HUES48 (cell line): ENCODE measurements around the gene TRPV2.
"Not testable (repeated sequence)": the region's sequence is repeated elsewhere in the genome, so short reads cannot be mapped to it uniquely, and the experiment has no call there.

Source experiments
- H3K27ac ChIP-seq: one replicate; pipeline ENCODE4 v1.7.0; 2013; ENCODE audit warnings: low read depth, low read length, inconsistent platforms
- H3K27me3 ChIP-seq: 2 replicates; pipeline ENCODE4 v1.6.1; 2013; ENCODE audit warnings: mild to moderate bottlenecking, low read length; ENCODE audit not compliant: control insufficient read depth, insufficient read depth
- H3K36me3 ChIP-seq: 2 replicates; pipeline ENCODE4 v1.6.1; 2013; ENCODE audit warnings: low read length; ENCODE audit not compliant: control insufficient read depth, insufficient read depth
- H3K4me1 ChIP-seq: 2 replicates; pipeline ENCODE4 v1.6.1; 2013; ENCODE audit warnings: mild to moderate bottlenecking, low read length; ENCODE audit not compliant: control insufficient read depth, insufficient read depth
- H3K4me3 ChIP-seq: 2 replicates; pipeline ENCODE4 v1.5.1; 2013; ENCODE audit warnings: mild to moderate bottlenecking, low read depth, low read length
- H3K9ac ChIP-seq: 2 replicates; pipeline ENCODE4 v1.6.1; 2013; ENCODE audit warnings: mild to moderate bottlenecking, low read depth, low read length, moderate library complexity
- H3K9me3 ChIP-seq: 2 replicates; pipeline ENCODE4 v1.6.1; 2013; ENCODE audit warnings: low read length; ENCODE audit not compliant: control insufficient read depth, insufficient read depth

Gene TRPV2

DNA sequence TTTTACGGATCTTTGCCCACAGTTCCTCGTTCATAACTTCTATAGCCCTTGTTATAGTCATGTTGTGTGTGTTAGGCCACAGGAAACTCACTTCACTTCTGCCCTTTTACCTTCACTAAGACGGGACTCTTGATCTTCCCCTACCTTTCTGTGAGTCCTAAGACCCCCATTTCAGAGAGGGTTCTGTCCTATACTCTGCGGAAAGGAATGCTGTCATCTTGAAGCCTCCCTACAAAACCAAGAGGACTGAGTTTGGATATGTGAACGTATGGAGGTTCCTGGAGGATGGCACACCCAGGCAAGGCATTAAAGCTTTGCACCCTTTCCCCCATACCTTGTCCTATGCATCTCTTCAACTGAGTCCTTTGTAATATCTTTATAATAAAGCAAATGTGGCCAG, 30.8 kb upstream of the TRPV2 start:
- H3K4me1 ChIP-seq, result 0 out of 2 replicates have a peak, but pooled peaks cover 7% of the 10 kb centered on the region
- H3K9me3 ChIP-seq, result no peaks in the 10 kb centered on the region
- H3K9ac ChIP-seq, result no peak overlapping the region
- peaks cover 22% of the 10 kb centered on the region for H3K36me3 ChIP-seq
- H3K27me3 ChIP-seq, result no peaks in the 10 kb centered on the region
- H3K4me3 ChIP-seq, result no peak overlapping the region
- no peak overlapping the region for H3K27ac ChIP-seq

DNA sequence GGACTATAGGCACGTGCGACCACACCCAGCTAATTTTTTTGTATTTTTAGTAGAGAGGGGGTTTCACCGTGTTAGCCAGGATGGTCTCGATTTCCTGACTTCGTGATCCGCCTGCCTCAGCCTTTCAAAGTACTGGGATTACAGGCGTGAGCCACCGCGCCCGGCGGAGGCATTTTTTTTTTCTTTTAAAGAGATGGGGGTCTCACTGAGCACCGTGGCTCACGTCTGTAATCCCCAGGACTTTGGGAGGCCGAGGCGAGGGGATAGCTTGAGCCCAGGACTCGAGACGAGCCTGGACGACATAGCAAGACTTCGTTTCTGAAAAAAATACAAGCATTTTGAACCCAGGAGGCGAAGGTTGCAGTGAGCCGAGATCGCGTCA, 29.3 kb upstream of the TRPV2 start:
- H3K9me3 ChIP-seq, H3K4me1 ChIP-seq, H3K27me3 ChIP-seq: not testable (repeated sequence)
- Histone ChIP-seq H3K9ac (0 out of 2 replicates have a peak overlapping the region, but pooled peaks have one; percentile 53), H3K27ac (peak overlapping the region; percentile 95), H3K36me3 (peaks cover 22% of the 10 kb centered on the region), H3K4me3 (peak overlapping the region; percentile 64)

DNA sequence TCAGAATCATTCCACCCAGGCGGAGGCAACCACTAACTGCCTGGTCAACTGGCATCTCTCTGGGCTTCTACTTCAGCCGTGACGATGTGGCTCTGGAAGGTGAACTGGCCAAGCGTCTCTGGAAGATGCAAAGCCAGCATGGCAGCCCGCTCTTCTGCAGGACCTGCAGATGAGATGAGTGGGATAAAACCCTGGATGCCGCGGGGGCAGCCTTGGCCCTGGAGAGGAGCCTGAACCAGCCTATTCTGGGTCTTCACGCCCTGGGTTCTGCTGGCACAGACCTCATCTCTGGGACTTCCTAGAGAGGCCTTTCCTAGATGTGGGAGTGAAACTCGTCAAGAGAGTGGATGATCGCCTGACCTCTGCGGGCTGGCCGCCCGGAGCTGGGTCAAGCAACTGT, 23.9 kb upstream of the TRPV2 start:
- Histone ChIP-seq H3K27me3 (no peaks in the 10 kb centered on the region), H3K9ac (no peak overlapping the region), H3K27ac (no peak overlapping the region), H3K4me3 (no peak overlapping the region), H3K4me1 (0 out of 2 replicates have a peak, but pooled peaks cover 4% of the 10 kb centered on the region), H3K36me3 (no peaks in the 10 kb centered on the region), H3K9me3 (no peaks in the 10 kb centered on the region)

- H3K4me1 ChIP-seq, H3K4me3 ChIP-seq, H3K9ac ChIP-seq, H3K27me3 ChIP-seq, H3K27ac ChIP-seq, H3K9me3 ChIP-seq, H3K36me3 ChIP-seq: not testable (repeated sequence)
Measured at GRCh38 chr17:16392491-16392890, 22.9 kb upstream of the TRPV2 start.

DNA sequence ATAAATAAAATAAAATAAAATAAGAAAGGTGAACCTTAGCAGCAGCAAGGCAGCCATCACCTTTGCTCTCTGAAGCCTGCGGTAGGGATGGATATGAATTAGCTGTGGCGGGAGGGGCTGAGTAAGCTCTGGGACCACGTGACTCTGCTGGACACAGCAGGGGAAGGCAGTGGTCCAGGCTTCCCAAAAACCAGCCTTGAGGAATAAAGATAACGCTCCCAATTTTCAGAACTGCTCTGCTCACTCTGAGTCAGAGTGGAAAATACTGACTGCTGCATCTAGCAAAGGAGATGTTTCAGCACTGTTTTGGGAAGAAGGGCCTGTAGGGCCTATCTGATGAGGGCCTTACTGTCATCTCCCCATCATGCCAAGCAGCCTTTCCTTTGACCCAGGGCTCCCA, 19.5 kb upstream of the TRPV2 start:
- H3K9ac ChIP-seq, H3K9me3 ChIP-seq, H3K27ac ChIP-seq: not testable (repeated sequence)

DNA sequence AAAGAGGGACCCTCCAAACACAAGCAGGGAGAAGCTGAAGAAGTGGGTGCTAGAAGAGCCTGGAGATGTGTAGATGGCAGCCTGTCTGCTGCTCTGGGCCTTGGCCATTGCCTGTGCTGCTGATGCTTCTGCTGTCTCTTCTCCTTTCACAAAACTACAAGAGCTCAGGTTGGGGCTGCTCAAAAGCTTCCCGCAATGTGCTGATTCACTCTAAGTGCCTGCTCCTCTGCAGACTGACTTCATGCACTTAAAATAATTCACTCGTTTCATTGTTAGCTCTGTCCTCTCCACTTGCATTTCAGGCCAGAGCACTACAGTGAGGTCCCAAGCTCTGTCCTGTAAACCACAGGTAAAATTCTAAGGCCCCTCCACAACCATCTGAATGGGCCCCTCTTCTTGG, 18.7 kb upstream of the TRPV2 start:
- not testable (repeated sequence) for H3K9ac ChIP-seq, H3K36me3 ChIP-seq, H3K4me1 ChIP-seq, H3K9me3 ChIP-seq, H3K27ac ChIP-seq, H3K27me3 ChIP-seq, H3K4me3 ChIP-seq

More for the DNA sequence above, 19.5 kb upstream of the TRPV2 start:
- H3K4me1 ChIP-seq, H3K4me3 ChIP-seq, H3K36me3 ChIP-seq, H3K27me3 ChIP-seq: not testable (repeated sequence)

GRCh38 chr17:16398270-16399267, 16.8 kb upstream of the TRPV2 start:
- Histone ChIP-seq H3K9me3 (no peaks in the 10 kb centered on the region), H3K4me3 (no peak overlapping the region), H3K9ac (no peak overlapping the region), H3K4me1 (peaks cover 7% of the 10 kb centered on the region), H3K27ac (no peak overlapping the region), H3K36me3 (no peaks in the 10 kb centered on the region), H3K27me3 (no peaks in the 10 kb centered on the region)

DNA sequence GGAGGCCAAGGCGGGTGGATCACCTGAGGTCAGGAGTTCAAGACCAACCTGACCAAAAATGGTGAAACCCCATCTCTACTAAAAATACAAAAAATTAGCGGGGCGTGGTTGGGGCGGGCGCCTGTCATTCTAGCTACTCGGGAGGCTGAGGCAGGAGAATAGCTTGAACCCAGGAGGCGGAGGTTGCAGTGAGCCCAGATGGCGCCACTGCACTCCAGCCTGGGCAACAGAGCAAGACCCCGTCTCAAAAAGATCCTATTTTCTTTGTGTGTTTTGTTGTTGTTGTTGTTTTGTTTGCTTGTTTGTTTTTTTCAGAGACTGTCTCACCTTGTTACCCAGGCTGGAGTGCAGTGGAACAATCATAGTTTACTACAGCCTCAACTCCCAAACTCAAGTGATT, 11.5 kb upstream of the TRPV2 start:
- not testable (repeated sequence) for H3K36me3 ChIP-seq, H3K4me1 ChIP-seq, H3K27me3 ChIP-seq, H3K4me3 ChIP-seq, H3K9me3 ChIP-seq, H3K9ac ChIP-seq, H3K27ac ChIP-seq

GRCh38 chr17:16406742-16407674, 8.4 kb upstream of the TRPV2 start:
- peak overlapping the region; percentile 69 for H3K9ac ChIP-seq
- no peaks in the 10 kb centered on the region for H3K9me3 ChIP-seq
- no peaks in the 10 kb centered on the region for H3K27me3 ChIP-seq
- H3K4me3 ChIP-seq, result peak overlapping the region; percentile 81
- H3K36me3 ChIP-seq, result no peaks in the 10 kb centered on the region
- H3K27ac ChIP-seq, result peak overlapping the region; percentile 69
- H3K4me1 ChIP-seq, result peaks cover 5% of the 10 kb centered on the region

DNA sequence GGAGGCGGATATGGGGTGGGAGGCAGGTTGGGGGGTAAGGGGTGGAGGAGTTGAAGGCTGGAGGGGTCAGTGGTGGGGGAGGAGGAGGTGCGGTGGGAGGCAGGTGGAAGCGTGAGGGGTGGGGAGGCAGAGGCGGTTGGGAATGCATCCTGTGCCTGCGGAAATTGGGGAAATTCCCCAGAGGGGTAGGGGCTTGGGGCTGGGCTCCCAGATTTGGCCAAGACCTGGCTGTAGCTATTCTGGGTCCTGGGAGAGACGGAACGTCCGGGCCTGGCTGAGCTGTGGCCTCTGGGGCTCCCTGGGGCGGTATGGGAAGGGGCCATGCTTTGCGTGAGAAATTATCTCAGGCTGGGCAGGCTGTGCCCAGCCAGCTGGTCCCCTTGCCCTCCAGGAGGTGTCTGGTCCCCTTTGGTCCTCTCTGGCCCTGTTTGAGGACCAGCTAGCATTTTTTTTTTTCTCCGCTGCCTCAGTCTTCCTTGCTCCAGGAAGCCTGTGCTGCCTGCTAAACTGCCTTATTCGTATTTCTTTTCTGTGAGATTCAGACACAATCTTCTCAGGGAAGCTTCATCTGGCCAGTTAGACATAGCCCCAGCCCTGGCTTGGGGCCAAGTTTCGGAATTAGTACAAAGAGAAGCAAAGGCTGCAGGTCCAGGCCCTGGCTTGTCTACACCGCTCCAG, 7.3 kb upstream of the TRPV2 start:
- H3K4me3 ChIP-seq, result peak overlapping the region; percentile 44
- peaks cover 5% of the 10 kb centered on the region for H3K4me1 ChIP-seq
- no peaks in the 10 kb centered on the region for H3K36me3 ChIP-seq
- peak overlapping the region; percentile 75 for H3K27ac ChIP-seq
- no peaks in the 10 kb centered on the region for H3K9me3 ChIP-seq
- no peaks in the 10 kb centered on the region for H3K27me3 ChIP-seq
- peak overlapping the region; percentile 48; the same call in 1 of the 2 replicates for H3K9ac ChIP-seq
